Smooth muscle cell (in vitro differentiated cells): ENCODE results near the gene FAM50A. TPM values are rescaled to one million over a fixed set of nuclear protein-coding genes. Genes with fewer than 3 reads are reported as not detected.
A peak's percentile ranks its signal among the peaks of the same experiment; 100 is the strongest.

ENCODE experiments used
- DNase-seq: peaks from one replicate; lab custom pipeline; 2025; ENCODE audit not compliant: unreplicated experiment; lab: John Stamatoyannopoulos, UW
- H2AFZ ChIP-seq: fragments of 200-600 bp; sonication (generic); 2 replicates; pipeline ENCODE4 v1.6.0; 2016; ENCODE audit warnings: antibody characterized with exemption, low read depth, mild to moderate bottlenecking
- H3F3A ChIP-seq: fragments of 200-600 bp; sonication (generic); 2 replicates; pipeline ENCODE4 v1.6.0; 2017; ENCODE audit warnings: antibody characterized with exemption, low read depth
- H3K27ac ChIP-seq: fragments of 200-600 bp; sonication (generic); 2 replicates; pipeline ENCODE4 v1.5.1; 2016; ENCODE audit warnings: low read depth, mild to moderate bottlenecking
- H3K27me3 ChIP-seq: fragments of 200-600 bp; sonication (generic); 2 replicates; pipeline ENCODE4 v1.6.1; 2016; ENCODE audit warnings: low read depth, mild to moderate bottlenecking
- H3K36me3 ChIP-seq: fragments of 200-600 bp; sonication (generic); 2 replicates; pipeline ENCODE4 v1.5.1; 2016; ENCODE audit warnings: low read depth
- H3K4me1 ChIP-seq: fragments of 200-600 bp; sonication (generic); 2 replicates; pipeline ENCODE4 v1.5.1; 2016; ENCODE audit warnings: low read depth
- H3K4me2 ChIP-seq: fragments of 200-600 bp; sonication (generic); 2 replicates; pipeline ENCODE4 v1.6.0; 2016; ENCODE audit warnings: mild to moderate bottlenecking
- H3K4me3 ChIP-seq: fragments of 200-600 bp; sonication (generic); 2 replicates; pipeline ENCODE4 v1.5.1; 2016; ENCODE audit warnings: mild to moderate bottlenecking
- H3K79me2 ChIP-seq: fragments of 200-600 bp; sonication (generic); 2 replicates; pipeline ENCODE4 v1.6.0; 2016; ENCODE audit warnings: low read depth, mild to moderate bottlenecking
- H3K9ac ChIP-seq: fragments of 200-600 bp; sonication (generic); 2 replicates; pipeline ENCODE4 v1.6.0; 2016; ENCODE audit warnings: low read depth
- H3K9me3 ChIP-seq: fragments of 200-600 bp; sonication (generic); replicated peaks from 2 replicates; pipeline ENCODE4 v1.5.1; 2016; ENCODE audit warnings: low read depth
- H4K20me1 ChIP-seq: fragments of 200-600 bp; sonication (generic); 2 replicates; pipeline ENCODE4 v1.6.0; 2016; ENCODE audit warnings: low read depth
- CTCF ChIP-seq: fragments of 200-600 bp; sonication (generic); IDR thresholded peaks from 2 replicates; pipeline ENCODE4 v1.5.1; 2017; ENCODE audit warnings: borderline replicate concordance, mild to moderate bottlenecking, antibody characterized with exemption; ENCODE audit not compliant: insufficient read depth, poor library complexity, severe bottlenecking
- WGBS: methylation state at CpG from one replicate; pipeline ENCODE4 v1.1.7; 2016; ENCODE audit warnings: low lambda C conversion rate; 5-methylcytosine and 5-hydroxymethylcytosine counted together
- polyA plus RNA-seq: library from polyadenylated mRNA; unstranded; fragments of >200 nt; fragmentation: Nextera tagmentation; extraction: Ambion mirVana; gene quantifications from 2 replicates; pipeline ENCODE4 v1.2.1, GENCODE V29; 2016
- total RNA-seq: library from RNA; depleted of rRNA; stranded (reverse); fragments of >200 nt; gene quantifications from 2 replicates; pipeline ENCODE4 v1.2.3, GENCODE V29; 2014

The FAM50A gene
- total and polyA plus RNA-seq, 2 experiments from 2014 or later, result 46.0 to 183 TPM

GRCh38 chrX:154484255-154485149, 40.6 kb downstream of the FAM50A start:
- no peak overlapping the region for H3K9ac ChIP-seq
- DNase-seq, result no peak

GRCh38 chrX:154485150-154486051, 41.5 kb downstream of the FAM50A start:
- Histone ChIP-seq H3K27me3 (no peaks in the 10 kb centered on the region), H3K36me3 (no peaks in the 10 kb centered on the region), H4K20me1 (no peaks in the 10 kb centered on the region), H3F3A (no peaks in the 10 kb centered on the region), H3K27ac (peak overlapping the region; percentile 2), H2AFZ (no peak overlapping the region), H3K79me2 (peaks cover 12% of the 10 kb centered on the region), H3K4me3 (peak overlapping the region; percentile 52), H3K9me3 (no peaks in the 10 kb centered on the region), H3K4me2 (peak overlapping the region; percentile 83), H3K4me1 (no peaks in the 10 kb centered on the region), H3K9ac (no peak overlapping the region)
- TF ChIP-seq CTCF, result no peak
- no peak for DNase-seq
- 61% methylated on average over 34 of the region's 35 CpGs for WGBS

More at GRCh38 chrX:154484255-154485149, 40.6 kb downstream of the FAM50A start:
- no peak overlapping the region for H2AFZ ChIP-seq
- no peaks in the 10 kb centered on the region for H3K4me1 ChIP-seq
- 78% methylated on average over 16 of the region's 16 CpGs for WGBS
- H3K9me3 ChIP-seq, result no peaks in the 10 kb centered on the region
- no peaks in the 10 kb centered on the region for H3F3A ChIP-seq
- H3K27me3 ChIP-seq, result no peaks in the 10 kb centered on the region
- H3K4me3 ChIP-seq, result no peak overlapping the region
- H4K20me1 ChIP-seq, result no peaks in the 10 kb centered on the region
- H3K4me2 ChIP-seq, result peak overlapping the region; percentile 83
- peak overlapping the region; percentile 2 for H3K27ac ChIP-seq
- TF ChIP-seq CTCF, result no peak
- H3K36me3 ChIP-seq, result no peaks in the 10 kb centered on the region
- peaks cover 12% of the 10 kb centered on the region for H3K79me2 ChIP-seq

- no peak for TF ChIP-seq CTCF
- Histone ChIP-seq H3K79me2 (peaks cover 12% of the 10 kb centered on the region), H3K4me2 (peak overlapping the region; percentile 83), H4K20me1 (no peaks in the 10 kb centered on the region), H3K27ac (peak overlapping the region; percentile 31), H3K9ac (no peak overlapping the region), H3K4me1 (no peaks in the 10 kb centered on the region), H3K36me3 (no peaks in the 10 kb centered on the region), H2AFZ (no peak overlapping the region), H3K4me3 (peak overlapping the region; percentile 52), H3F3A (no peaks in the 10 kb centered on the region), H3K9me3 (no peaks in the 10 kb centered on the region), H3K27me3 (no peaks in the 10 kb centered on the region)
- DNase-seq, result no peak
- WGBS, result 40% methylated on average over 34 of the region's 35 CpGs
These were observed 42.1 kb downstream of the FAM50A start for GRCh38 chrX:154486052-154486395.
